RWPE1 (cell line): ENCODE results near the gene ADAMTS2.
"Not testable (repeated sequence)": the region's sequence is repeated elsewhere in the genome, so short reads cannot be mapped to it uniquely, and the experiment has no call there.

Source experiments
- CTCF ChIA-PET: fragments of 350-600 bp; sonication (Branson Sonifier 250); formaldehyde crosslinking; extraction: SDS; loops from one replicate; lab custom pipeline; 2021; lab: Yijun Ruan, JAX
- POLR2A ChIA-PET: fragments of 400-600 bp; formaldehyde crosslinking; extraction: SDS; loops from one replicate; lab custom pipeline; 2020; ENCODE audit warnings: antibody characterized with exemption; ENCODE audit not compliant: low non-redundant PET; lab: Yijun Ruan, JAX
- DNase-seq: peaks from one replicate; pipeline ENCODE4 v3.0.0; 2012; ENCODE audit warnings: low spot score
- H3K27ac ChIP-seq: fragments of 450-650 bp; 2 replicates; pipeline ENCODE4 v1.5.1; 2017
- TF ChIP-seq, protein P1 (sequence below): fragments of 450-650 bp; conservative IDR thresholded peaks from 2 replicates; pipeline ENCODE4 v1.5.1; 2017; ENCODE audit warnings: low read depth, mild to moderate bottlenecking

Gene ADAMTS2

DNA sequence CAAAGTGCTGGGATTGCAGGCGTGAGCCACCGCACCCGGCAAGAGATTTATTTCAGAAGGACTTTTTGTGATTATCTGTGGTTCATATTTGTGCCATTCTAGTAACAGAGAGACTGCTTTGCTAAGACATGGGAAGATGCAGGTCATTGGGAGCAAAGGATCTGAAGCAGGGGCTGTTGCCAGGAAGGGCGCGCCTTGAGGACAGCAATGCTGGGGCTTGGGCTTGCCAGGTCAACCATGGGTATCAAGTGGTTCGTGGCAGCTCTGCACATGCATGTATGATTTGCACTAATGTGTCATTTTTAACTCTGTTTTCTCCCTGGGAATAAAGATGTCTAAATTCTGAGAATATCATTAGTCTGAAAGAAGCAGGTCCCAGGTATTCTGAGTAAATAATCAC is 17.0 kb downstream of the ADAMTS2 start:
- no peak for DNase-seq
- ChIA-PET CTCF (interaction anchor here (0.7 kb wide), 1 partner anchor 17 kb away, joined by 3 read pairs; no protein-coding TSS in a partner anchor), POLR2A (no interaction called here)
- TF ChIP-seq, protein P1, sequence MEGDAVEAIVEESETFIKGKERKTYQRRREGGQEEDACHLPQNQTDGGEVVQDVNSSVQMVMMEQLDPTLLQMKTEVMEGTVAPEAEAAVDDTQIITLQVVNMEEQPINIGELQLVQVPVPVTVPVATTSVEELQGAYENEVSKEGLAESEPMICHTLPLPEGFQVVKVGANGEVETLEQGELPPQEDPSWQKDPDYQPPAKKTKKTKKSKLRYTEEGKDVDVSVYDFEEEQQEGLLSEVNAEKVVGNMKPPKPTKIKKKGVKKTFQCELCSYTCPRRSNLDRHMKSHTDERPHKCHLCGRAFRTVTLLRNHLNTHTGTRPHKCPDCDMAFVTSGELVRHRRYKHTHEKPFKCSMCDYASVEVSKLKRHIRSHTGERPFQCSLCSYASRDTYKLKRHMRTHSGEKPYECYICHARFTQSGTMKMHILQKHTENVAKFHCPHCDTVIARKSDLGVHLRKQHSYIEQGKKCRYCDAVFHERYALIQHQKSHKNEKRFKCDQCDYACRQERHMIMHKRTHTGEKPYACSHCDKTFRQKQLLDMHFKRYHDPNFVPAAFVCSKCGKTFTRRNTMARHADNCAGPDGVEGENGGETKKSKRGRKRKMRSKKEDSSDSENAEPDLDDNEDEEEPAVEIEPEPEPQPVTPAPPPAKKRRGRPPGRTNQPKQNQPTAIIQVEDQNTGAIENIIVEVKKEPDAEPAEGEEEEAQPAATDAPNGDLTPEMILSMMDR, result no peak
- H3K27ac ChIP-seq, result no peak overlapping the region

DNA sequence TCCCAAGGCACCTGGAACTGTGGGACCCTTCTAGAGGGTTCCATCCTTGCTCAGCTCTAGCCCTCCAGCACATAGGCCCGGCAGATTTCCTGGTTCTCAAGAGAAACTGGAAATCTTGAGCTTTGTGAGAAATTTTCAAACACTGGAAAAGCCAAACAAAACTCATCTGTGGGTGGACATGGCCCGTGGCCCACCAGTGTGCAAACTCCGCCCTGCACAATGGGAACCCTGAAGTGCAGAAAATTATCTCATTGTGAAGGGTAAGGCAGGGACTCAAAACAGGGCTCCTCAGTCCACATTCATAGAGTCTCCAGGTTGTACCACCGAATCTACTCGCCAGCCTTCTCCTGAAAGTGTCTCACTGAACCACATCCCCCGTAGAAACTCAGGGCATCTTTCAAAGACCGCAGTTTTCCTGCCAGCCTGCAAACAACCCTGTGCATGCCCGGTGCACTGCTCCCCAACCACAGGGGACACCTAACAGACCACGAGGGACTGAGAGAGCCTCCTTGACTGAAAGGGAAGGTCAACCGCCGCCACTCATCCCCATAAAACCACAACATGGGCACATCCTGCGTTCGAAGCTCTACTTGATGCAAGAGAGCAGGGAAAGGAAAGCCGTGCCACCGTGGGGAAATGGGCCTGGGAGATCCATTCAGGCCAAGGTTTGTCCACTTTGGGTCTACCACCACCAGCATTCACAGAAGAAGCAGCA is 18.1 kb downstream of the ADAMTS2 start:
- no peak for DNase-seq
- ChIA-PET CTCF (interaction anchor here (0.7 kb wide), 2 partner anchors 9 to 134 kb away, joined by 3 to 5 read pairs; no protein-coding TSS in a partner anchor), POLR2A (no interaction called here)
- no peak overlapping the region for H3K27ac ChIP-seq
- TF ChIP-seq, protein P1, result no peak

DNA sequence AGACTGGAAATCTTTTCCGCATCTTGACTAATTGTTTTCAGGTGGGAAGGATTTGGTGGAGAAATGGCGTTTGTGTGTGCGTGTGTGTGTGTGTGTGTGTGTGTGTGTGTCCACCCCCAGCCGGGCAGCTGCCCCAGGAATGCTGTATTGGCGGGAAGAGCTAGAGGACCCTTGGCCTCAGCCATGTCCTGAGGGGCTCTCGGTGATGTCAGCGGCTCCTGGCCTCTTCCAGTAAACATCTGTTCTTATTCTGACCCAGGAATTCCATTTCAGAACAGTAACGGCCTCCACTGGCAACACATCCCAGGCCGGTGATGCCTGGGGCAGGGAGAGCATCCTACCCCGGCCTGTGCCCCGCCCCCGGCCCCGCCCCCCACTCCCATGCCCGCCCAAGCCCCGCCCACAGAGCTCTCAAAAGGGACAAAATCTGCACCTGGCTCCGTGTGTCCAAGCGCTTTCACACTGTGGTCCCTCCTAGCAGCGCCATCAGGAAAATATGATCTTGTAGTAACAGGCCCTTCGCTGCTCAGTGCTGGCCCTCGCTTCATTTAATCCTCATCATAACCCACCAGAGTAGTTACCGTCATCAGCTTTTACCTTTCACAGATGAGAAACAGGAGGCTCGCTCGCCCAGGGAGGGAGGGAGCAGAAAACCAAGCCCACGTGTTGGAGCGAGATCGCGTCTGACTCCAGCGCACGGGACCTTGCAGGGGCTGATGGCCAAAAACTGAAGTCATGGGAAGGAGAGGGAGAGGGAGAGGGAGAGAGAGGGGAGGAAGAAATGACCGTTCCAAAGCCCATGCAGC is 18.9 kb downstream of the ADAMTS2 start:
- CTCF ChIA-PET, result interaction anchor here (0.7 kb wide), 1 partner anchor 10 kb away, joined by 3 read pairs; no protein-coding TSS in a partner anchor
- POLR2A ChIA-PET, result no interaction called here
- TF ChIP-seq, protein P1, result no peak
- no peak overlapping the region for H3K27ac ChIP-seq
- no peak for DNase-seq

DNA sequence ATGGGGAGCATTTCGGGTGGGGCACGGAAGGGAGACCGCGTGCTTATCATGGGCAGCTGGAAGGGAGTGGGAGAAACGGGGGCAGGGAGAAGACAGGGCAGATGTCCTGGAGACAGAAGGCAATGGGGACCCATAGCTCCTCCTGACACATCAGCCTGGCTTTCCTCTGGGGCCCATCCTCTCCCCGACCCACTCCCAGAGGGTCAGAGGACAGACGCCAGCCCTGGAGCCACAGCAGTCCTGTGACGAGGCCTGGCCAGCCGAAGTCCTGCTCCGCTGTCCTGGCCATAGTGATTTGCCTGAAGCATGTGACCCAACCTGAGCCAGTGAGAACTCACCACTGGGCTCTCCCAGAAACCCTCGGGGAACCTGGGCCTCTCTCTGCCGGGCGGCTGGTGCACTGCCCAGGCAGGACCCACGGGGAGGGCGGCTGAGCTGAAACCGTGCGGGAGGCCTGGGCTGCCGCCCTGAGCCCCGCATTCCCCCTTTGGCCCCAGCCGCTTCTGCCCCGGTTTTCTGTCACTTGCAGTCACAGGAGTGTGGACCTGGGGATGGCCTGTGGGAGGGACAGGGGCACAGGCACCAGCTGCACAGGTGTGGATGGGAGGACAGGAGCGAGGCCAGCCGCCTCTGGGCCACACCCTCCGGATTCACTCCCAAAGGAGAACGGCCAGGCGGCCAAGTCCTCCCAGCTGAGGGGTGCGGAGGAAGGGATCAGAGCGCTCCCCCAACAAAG is 19.8 kb downstream of the ADAMTS2 start:
- no peak for DNase-seq
- ChIA-PET CTCF (no interaction called here), POLR2A (no interaction called here)
- no peak overlapping the region for H3K27ac ChIP-seq
- TF ChIP-seq, protein P1, result no peak

DNA sequence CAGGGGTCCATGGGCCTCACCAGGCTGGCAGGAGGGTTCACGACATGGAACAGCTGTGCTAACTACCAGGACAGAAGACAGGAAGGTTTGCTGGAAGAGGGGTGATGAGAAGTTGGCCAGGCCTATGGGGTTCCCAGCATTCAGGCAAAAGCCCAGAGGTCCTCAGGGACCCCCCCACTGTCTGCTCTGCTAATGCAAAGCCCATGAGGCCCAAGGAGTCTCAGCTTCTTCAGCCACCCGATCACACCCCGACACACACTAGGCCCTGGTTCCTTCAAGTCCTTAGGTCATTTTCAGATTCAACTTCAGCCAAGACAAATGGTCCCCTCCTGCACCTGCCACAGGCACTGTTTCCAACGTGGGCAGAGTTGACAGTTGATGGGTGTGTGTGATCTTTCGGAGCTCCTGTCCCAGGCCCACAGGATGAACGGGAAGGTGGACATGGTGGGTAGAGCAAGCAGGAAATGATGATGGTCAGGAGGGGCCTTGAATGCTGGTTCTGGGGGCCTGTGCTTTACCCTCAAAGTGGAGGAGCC is 20.4 kb downstream of the ADAMTS2 start:
- POLR2A ChIA-PET, result no interaction called here
- CTCF ChIA-PET, result no interaction called here
- H3K27ac ChIP-seq, result no peak overlapping the region
- DNase-seq, result no peak
- TF ChIP-seq, protein P1, result no peak

DNA sequence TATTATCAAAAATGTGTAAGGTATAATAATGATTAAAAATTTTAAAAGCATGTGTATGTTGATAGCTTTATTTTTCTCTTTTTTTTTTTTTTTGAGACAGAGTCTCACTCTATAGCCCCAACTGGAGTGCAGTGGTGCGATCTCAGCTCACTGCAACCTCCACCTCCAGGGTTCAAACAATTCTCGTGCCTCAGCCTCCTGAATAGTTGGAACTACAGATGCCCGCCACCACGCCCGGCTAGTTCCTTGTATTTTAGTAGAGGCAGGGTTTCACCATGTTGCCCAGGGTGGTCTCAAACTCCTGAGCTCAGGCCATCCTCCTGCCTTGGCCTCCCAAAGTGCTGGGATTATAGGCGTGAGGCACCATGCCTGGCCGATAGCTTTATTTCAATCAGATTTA is 20.9 kb downstream of the ADAMTS2 start:
- DNase-seq, H3K27ac ChIP-seq, POLR2A ChIA-PET, CTCF ChIA-PET: not testable (repeated sequence)
